Smooth muscle cell (in vitro differentiated cells): ENCODE data around the gene GAB2. TPM values are rescaled to one million over a fixed set of nuclear protein-coding genes. Genes with fewer than 3 reads are reported as not detected.

Experiments used
- DNase-seq: peaks from one replicate; lab custom pipeline; 2025; ENCODE audit not compliant: unreplicated experiment; lab: John Stamatoyannopoulos, UW
- H2AFZ ChIP-seq: fragments of 200-600 bp; sonication (generic); 2 replicates; pipeline ENCODE4 v1.6.0; 2016; ENCODE audit warnings: antibody characterized with exemption, low read depth, mild to moderate bottlenecking
- H3F3A ChIP-seq: fragments of 200-600 bp; sonication (generic); 2 replicates; pipeline ENCODE4 v1.6.0; 2017; ENCODE audit warnings: antibody characterized with exemption, low read depth
- H3K27ac ChIP-seq: fragments of 200-600 bp; sonication (generic); 2 replicates; pipeline ENCODE4 v1.5.1; 2016; ENCODE audit warnings: low read depth, mild to moderate bottlenecking
- H3K27me3 ChIP-seq: fragments of 200-600 bp; sonication (generic); 2 replicates; pipeline ENCODE4 v1.6.1; 2016; ENCODE audit warnings: low read depth, mild to moderate bottlenecking
- H3K36me3 ChIP-seq: fragments of 200-600 bp; sonication (generic); 2 replicates; pipeline ENCODE4 v1.5.1; 2016; ENCODE audit warnings: low read depth
- H3K4me1 ChIP-seq: fragments of 200-600 bp; sonication (generic); 2 replicates; pipeline ENCODE4 v1.5.1; 2016; ENCODE audit warnings: low read depth
- H3K4me2 ChIP-seq: fragments of 200-600 bp; sonication (generic); 2 replicates; pipeline ENCODE4 v1.6.0; 2016; ENCODE audit warnings: mild to moderate bottlenecking
- H3K4me3 ChIP-seq: fragments of 200-600 bp; sonication (generic); 2 replicates; pipeline ENCODE4 v1.5.1; 2016; ENCODE audit warnings: mild to moderate bottlenecking
- H3K79me2 ChIP-seq: fragments of 200-600 bp; sonication (generic); 2 replicates; pipeline ENCODE4 v1.6.0; 2016; ENCODE audit warnings: low read depth, mild to moderate bottlenecking
- H3K9ac ChIP-seq: fragments of 200-600 bp; sonication (generic); 2 replicates; pipeline ENCODE4 v1.6.0; 2016; ENCODE audit warnings: low read depth
- H3K9me3 ChIP-seq: fragments of 200-600 bp; sonication (generic); replicated peaks from 2 replicates; pipeline ENCODE4 v1.5.1; 2016; ENCODE audit warnings: low read depth
- H4K20me1 ChIP-seq: fragments of 200-600 bp; sonication (generic); 2 replicates; pipeline ENCODE4 v1.6.0; 2016; ENCODE audit warnings: low read depth
- WGBS: methylation state at CpG from one replicate; pipeline ENCODE4 v1.1.7; 2016; ENCODE audit warnings: low lambda C conversion rate; 5-methylcytosine and 5-hydroxymethylcytosine counted together
- polyA plus RNA-seq: library from polyadenylated mRNA; unstranded; fragments of >200 nt; fragmentation: Nextera tagmentation; extraction: Ambion mirVana; gene quantifications from 2 replicates; pipeline ENCODE4 v1.2.1, GENCODE V29; 2016
- total RNA-seq: library from RNA; depleted of rRNA; stranded (reverse); fragments of >200 nt; gene quantifications from 2 replicates; pipeline ENCODE4 v1.2.3, GENCODE V29; 2014
- TF ChIP-seq, protein P1 (sequence below): fragments of 200-600 bp; sonication (generic); IDR thresholded peaks from 2 replicates; pipeline ENCODE4 v1.5.1; 2017; ENCODE audit warnings: borderline replicate concordance, mild to moderate bottlenecking, antibody characterized with exemption; ENCODE audit not compliant: insufficient read depth, poor library complexity, severe bottlenecking

The GAB2 gene
- total and polyA plus RNA-seq, 2 experiments from 2014 or later: 4.2 to 9.7 TPM

DNA sequence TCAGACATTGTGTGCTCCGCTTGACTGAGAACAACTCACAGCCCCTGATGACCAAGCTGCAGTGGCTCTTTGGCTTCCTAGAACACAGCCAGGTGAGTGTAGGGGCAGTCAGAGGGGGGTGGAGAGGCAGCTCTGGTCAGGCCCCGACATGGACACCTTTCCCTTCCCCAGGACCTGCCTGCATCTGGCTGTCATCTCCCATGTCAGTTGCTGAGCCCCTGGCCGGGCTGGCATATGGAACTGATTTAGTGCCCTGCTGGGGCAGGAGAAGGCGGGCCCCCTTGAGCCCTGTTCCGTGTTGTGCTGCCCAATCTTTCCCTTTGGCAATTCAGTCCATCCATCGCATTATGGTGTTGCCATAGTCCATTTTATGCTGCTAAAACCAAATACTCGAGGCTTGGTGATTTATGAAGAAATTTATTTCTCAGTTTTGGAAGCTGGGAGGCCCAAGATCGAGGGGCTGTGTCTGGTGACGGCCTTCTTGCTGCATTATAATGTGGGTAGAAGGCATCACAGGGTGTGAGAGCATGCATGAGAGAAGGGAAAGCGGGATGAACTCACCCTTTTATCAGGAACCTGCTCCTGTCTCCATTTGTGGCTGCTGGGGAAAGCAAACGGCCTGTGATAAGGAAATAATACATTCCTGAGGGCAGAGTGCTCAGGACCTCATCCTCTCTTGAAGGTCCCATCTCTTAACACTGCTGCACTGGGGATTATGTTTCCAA, 209.9 kb downstream of the GAB2 start:
- Histone ChIP-seq H3F3A (no peaks in the 10 kb centered on the region), H3K9ac (no peak overlapping the region), H3K4me1 (no peaks in the 10 kb centered on the region), H3K36me3 (peaks cover 5% of the 10 kb centered on the region), H4K20me1 (peaks cover 40% of the 10 kb centered on the region), H3K27ac (no peak overlapping the region), H3K9me3 (no peaks in the 10 kb centered on the region), H3K4me2 (no peak overlapping the region), H3K79me2 (peaks cover 4% of the 10 kb centered on the region), H3K4me3 (no peak overlapping the region), H3K27me3 (no peaks in the 10 kb centered on the region), H2AFZ (no peak overlapping the region)
- DNase-seq: no peak
- 78% methylated on average over 11 of the region's 11 CpGs for whole genome bisulfite sequencing
- TF ChIP-seq, protein P1, sequence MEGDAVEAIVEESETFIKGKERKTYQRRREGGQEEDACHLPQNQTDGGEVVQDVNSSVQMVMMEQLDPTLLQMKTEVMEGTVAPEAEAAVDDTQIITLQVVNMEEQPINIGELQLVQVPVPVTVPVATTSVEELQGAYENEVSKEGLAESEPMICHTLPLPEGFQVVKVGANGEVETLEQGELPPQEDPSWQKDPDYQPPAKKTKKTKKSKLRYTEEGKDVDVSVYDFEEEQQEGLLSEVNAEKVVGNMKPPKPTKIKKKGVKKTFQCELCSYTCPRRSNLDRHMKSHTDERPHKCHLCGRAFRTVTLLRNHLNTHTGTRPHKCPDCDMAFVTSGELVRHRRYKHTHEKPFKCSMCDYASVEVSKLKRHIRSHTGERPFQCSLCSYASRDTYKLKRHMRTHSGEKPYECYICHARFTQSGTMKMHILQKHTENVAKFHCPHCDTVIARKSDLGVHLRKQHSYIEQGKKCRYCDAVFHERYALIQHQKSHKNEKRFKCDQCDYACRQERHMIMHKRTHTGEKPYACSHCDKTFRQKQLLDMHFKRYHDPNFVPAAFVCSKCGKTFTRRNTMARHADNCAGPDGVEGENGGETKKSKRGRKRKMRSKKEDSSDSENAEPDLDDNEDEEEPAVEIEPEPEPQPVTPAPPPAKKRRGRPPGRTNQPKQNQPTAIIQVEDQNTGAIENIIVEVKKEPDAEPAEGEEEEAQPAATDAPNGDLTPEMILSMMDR: no peak

DNA sequence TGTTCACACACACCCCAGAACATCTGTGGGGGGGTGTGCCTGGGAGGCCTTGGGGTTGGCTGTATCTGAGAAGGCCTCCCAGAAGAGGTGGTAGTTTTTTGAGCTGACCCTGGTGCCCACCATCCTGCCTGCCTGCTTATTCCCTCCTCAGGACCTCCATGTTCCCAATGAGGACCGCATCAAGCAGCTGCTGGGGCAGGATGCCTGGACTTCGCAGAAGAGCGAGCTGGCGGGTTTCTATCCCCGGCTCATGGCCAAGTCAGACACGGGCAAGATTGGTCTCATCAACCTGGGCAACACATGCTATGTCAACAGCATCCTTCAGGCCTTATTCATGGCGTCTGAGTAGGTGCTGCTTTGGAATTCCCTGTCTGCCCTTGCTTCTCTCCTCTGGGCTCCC, 211.9 kb downstream of the GAB2 start:
- H3K4me1 ChIP-seq: no peaks in the 10 kb centered on the region
- H2AFZ ChIP-seq: no peak overlapping the region
- DNase-seq: no peak
- TF ChIP-seq, protein P1: no peak
- H4K20me1 ChIP-seq: peaks cover 44% of the 10 kb centered on the region
- no peaks in the 10 kb centered on the region for H3K27me3 ChIP-seq
- H3K27ac ChIP-seq: no peak overlapping the region
- H3F3A ChIP-seq: no peaks in the 10 kb centered on the region
- H3K4me2 ChIP-seq: no peak overlapping the region
- H3K36me3 ChIP-seq: peaks cover 4% of the 10 kb centered on the region
- no peaks in the 10 kb centered on the region for H3K9me3 ChIP-seq
- WGBS: 97% methylated on average over 7 of the region's 7 CpGs
- H3K79me2 ChIP-seq: no peaks in the 10 kb centered on the region
- no peak overlapping the region for H3K9ac ChIP-seq
- H3K4me3 ChIP-seq: no peak overlapping the region

- TF ChIP-seq, protein P1: no peak
- peaks cover 49% of the 10 kb centered on the region for H4K20me1 ChIP-seq
- H3K4me2 ChIP-seq: no peak overlapping the region
- no peak overlapping the region for H3K27ac ChIP-seq
- H3K27me3 ChIP-seq: no peaks in the 10 kb centered on the region
- no peak overlapping the region for H3K9ac ChIP-seq
- no peak overlapping the region for H3K4me3 ChIP-seq
- H3K79me2 ChIP-seq: no peaks in the 10 kb centered on the region
- no peaks in the 10 kb centered on the region for H3K4me1 ChIP-seq
- H2AFZ ChIP-seq: no peak overlapping the region
- no peak for DNase-seq
- no peaks in the 10 kb centered on the region for H3F3A ChIP-seq
- 99% methylated on average over 4 of the region's 4 CpGs for WGBS
- H3K36me3 ChIP-seq: no peaks in the 10 kb centered on the region
- no peaks in the 10 kb centered on the region for H3K9me3 ChIP-seq
Measured at GRCh38 chr11:78205256-78205655, 212.4 kb downstream of the GAB2 start.

DNA sequence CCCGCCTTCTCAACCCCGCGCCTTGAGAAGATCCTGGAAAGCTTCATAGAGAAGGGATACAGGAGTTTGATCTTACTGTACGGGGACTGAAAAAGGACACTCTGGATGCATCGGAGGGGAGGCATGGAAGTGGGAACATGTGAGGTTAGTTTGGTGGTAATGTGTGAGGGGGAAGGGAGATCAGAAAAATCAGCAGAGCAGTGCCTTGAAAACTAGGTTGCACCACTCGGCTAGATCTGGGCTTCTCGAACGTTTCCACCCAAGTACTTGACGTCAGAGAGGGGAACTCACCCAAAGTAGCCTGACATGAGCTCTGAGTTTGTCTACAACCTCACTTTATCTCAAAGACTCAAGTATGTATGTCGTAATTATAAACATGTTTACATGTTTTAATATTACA, 214.4 kb downstream of the GAB2 start:
- DNase-seq: no peak
- H4K20me1 ChIP-seq: peaks cover 66% of the 10 kb centered on the region
- H3K4me1 ChIP-seq: no peaks in the 10 kb centered on the region
- no peak overlapping the region for H3K4me3 ChIP-seq
- no peak overlapping the region for H3K27ac ChIP-seq
- TF ChIP-seq, protein P1: no peak
- no peaks in the 10 kb centered on the region for H3K36me3 ChIP-seq
- WGBS: 98% methylated on average over 10 of the region's 10 CpGs
- no peak overlapping the region for H3K4me2 ChIP-seq
- H3K79me2 ChIP-seq: no peaks in the 10 kb centered on the region
- H3F3A ChIP-seq: no peaks in the 10 kb centered on the region
- no peak overlapping the region for H2AFZ ChIP-seq
- no peak overlapping the region for H3K9ac ChIP-seq
- no peaks in the 10 kb centered on the region for H3K27me3 ChIP-seq
- no peaks in the 10 kb centered on the region for H3K9me3 ChIP-seq
